IgD-negative memory B cell (primary cell): ENCODE data around the gene MRAS. TPM values are rescaled to one million over a fixed set of nuclear protein-coding genes. Genes with fewer than 3 reads are reported as not detected.
"Not testable (repeated sequence)": the region's sequence is repeated elsewhere in the genome, so short reads cannot be mapped to it uniquely, and the experiment has no call there.

ENCODE experiments used
- H3K27ac Mint-ChIP-seq, 3 donors: one replicate each; pipeline ENCODE4 v1.8.0; 2020 to 2022; ENCODE audit warnings: mild to moderate bottlenecking in 3 of 3, mixed read lengths in 3 of 3, moderate library complexity in 1 of 3
- H3K27me3 Mint-ChIP-seq: one replicate; pipeline ENCODE4 v1.8.0; 2021; ENCODE audit warnings: mixed read lengths
- H3K36me3 Mint-ChIP-seq: one replicate; pipeline ENCODE4 v1.8.0; 2020; ENCODE audit warnings: mild to moderate bottlenecking, mixed read lengths
- H3K4me1 Mint-ChIP-seq, 3 donors: one replicate each; pipeline ENCODE4 v1.8.0; 2020 to 2022; ENCODE audit warnings: mixed read lengths in 3 of 3, mild to moderate bottlenecking in 1 of 3
- H3K4me3 Mint-ChIP-seq, 4 donors: one replicate each; pipeline ENCODE4 v1.8.0; 2020 to 2022; ENCODE audit warnings: mild to moderate bottlenecking in 4 of 4, mixed read lengths in 4 of 4, moderate library complexity in 3 of 4
- H3K9me3 Mint-ChIP-seq, 3 donors: one replicate each; pipeline ENCODE4 v1.8.0; 2020 to 2021; ENCODE audit warnings: mixed read lengths in 3 of 3, mild to moderate bottlenecking in 1 of 3
- polyA plus RNA-seq: library from polyadenylated mRNA; unstranded; fragments of 300-500 nt; fragmentation: Illumina TruSeq; gene quantifications from one replicate; pipeline ENCODE4 v1.2.3, GENCODE V29; 2021

Gene MRAS
- polyA plus RNA-seq, 1 donor from 2014 or later, result not detected

DNA sequence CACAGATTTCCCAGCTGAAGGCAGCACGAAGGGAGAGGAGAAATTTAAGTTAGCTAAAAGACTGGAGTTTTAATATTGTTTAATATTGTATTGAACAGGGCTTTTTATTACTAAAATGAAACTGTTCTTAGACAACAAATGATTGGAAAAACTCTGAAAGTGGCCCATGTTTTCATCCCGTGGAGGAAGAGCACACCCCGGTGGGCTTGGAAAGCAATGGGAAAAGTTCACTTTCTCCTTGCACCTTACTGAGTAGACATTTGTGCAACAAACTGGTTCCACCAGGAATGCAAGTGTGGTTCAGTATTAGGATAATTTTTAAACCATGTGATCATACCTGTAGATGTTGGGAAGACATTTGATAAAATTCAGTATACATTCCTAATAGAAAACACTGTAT, 77.8 kb downstream of the MRAS start:
- Mint-ChIP-seq H3K9me3 (peaks cover 0 to 6% (median 2%) of the 10 kb centered on the region in 3 donors), H3K36me3 (no peaks in the 10 kb centered on the region), H3K27ac (no peak overlapping the region), H3K4me3 (no peak overlapping the region), H3K27me3 (peaks cover 8% of the 10 kb centered on the region), H3K4me1 (no peaks in the 10 kb centered on the region)

DNA sequence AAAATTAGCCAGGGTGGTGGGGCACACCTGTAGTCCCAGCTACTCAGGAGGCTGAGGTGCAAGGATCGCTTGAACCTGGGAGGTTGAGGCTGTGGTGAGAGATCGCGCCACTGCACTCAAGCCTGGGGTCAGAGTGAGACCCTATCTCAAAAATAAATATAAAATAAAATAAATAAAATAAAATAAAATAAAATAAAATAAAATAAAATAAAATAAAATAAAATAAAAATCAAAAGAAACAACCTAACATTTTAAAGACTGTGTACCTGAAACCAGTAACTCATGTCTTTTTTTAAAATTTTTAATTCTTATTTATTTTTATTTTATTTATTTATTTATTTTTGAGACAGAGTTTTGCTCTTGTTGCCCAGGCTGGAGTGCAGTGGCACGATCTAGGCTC, 78.4 kb downstream of the MRAS start:
- H3K27me3 Mint-ChIP-seq, result peaks cover 13% of the 10 kb centered on the region
- not testable (repeated sequence) for H3K4me3 Mint-ChIP-seq, H3K9me3 Mint-ChIP-seq, H3K4me1 Mint-ChIP-seq, H3K36me3 Mint-ChIP-seq, H3K27ac Mint-ChIP-seq

DNA sequence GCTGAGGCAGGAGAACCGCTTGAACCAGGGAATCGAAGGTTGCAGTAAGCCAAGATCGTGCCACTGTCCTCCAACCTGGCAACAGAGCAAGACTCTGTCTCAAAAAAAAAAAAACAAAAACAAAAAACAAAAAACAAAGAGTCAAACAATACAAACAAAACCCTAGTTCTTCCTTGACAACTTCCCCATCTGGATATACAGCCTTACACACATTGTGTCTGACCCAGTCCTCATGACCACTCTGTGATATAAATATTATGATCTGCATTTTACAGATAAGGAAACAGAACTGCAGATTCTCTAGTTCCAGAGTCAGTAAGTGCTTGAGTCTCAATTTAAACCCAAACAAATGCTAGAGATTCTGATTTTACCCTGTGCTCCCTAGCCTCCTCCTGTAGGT, 81.3 kb downstream of the MRAS start:
- H3K4me3 Mint-ChIP-seq, result no peak overlapping the region
- no peaks in the 10 kb centered on the region for H3K36me3 Mint-ChIP-seq
- H3K9me3 Mint-ChIP-seq, result peaks cover 0 to 2% (median 0%) of the 10 kb centered on the region in 3 donors
- peaks cover 0 to 11% (median 0%) of the 10 kb centered on the region in 3 donors for H3K4me1 Mint-ChIP-seq
- no peak overlapping the region for H3K27ac Mint-ChIP-seq
- H3K27me3 Mint-ChIP-seq, result peaks cover 38% of the 10 kb centered on the region

- no peaks in the 10 kb centered on the region for H3K36me3 Mint-ChIP-seq
- peaks cover 0 to 2% (median 0%) of the 10 kb centered on the region in 3 donors for H3K9me3 Mint-ChIP-seq
- H3K4me3 Mint-ChIP-seq, result peak overlapping the region in 1 of 4 donors; percentile 22
- H3K27ac Mint-ChIP-seq, result no peak overlapping the region
- H3K4me1 Mint-ChIP-seq, result peaks cover 2 to 11% (median 4%) of the 10 kb centered on the region in 3 donors
- peaks cover 49% of the 10 kb centered on the region for H3K27me3 Mint-ChIP-seq
Measured at GRCh38 chr3:138432576-138433240, 84.3 kb downstream of the MRAS start.

DNA sequence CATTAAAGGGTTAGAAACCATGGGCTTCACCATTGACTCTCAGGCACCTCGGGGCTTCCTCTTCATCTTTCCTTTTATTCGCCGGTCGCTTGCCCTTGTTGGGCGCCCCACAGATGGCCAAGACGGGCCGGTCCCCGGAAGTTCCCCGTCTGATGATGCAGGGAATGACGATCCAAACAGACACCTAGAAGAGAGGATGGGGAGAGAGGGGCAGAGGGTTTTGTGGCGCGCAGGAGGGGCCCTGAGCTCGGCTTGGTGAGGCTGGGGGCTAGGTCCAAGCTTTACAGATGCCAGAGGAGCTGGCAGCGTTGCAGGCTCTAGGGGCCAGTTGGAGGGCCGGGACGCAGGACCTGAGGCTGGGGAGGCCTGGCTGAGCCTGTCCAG, 85.5 kb downstream of the MRAS start:
- H3K36me3 Mint-ChIP-seq, result no peaks in the 10 kb centered on the region

DNA sequence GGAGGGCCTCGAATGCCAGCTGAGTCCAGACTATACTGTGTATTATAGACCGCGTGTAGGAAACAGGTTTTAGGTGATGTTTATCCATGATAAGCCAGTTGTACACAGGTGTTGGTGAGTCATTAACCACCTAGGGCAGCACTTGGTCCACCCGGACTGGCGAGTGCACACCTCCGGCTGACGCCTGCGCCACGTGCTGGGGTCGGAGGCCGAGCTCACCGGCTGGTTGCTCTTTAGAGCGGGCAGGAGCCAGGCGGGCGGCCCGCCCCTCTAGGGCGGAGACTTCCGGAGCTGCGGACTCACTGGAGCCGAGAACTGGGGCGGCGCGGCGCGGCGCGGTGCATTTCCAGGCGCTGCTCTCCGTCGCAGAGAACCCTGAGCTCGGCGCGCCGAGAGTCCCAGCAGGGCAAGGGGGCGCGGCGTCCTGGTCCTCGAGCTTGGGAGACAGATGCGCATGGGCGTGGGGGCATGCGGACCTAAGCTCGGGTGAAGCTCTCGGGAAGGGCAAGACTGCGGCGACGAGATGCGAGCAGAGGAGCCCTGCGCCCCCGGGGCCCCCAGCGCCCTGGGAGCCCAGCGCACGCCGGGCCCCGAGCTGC, 86.0 kb downstream of the MRAS start, which contains the start of gene ESYT3:
TSS of gene ESYT3 (plus strand) at position 341 of the 599 bp plus-strand sequence. CDS start at position 524, 183 bp downstream.
- Mint-ChIP-seq H3K27ac (no peak within 1 kb of the TSS), H3K27me3 (peaks cover 56% of the 10 kb centered on the region), H3K36me3 (no peaks in the 10 kb centered on the region), H3K4me1 (peaks cover 2 to 11% (median 4%) of the 10 kb centered on the region in 3 donors), H3K4me3 (peak within 1 kb of the TSS in 3 of 4 donors; percentile 43 to 83 (median 60)), H3K9me3 (peaks cover 0 to 2% (median 0%) of the 10 kb centered on the region in 3 donors)

More for the DNA sequence above, 85.5 kb downstream of the MRAS start:
- H3K27ac Mint-ChIP-seq, result no peak overlapping the region
- peaks cover 0 to 2% (median 0%) of the 10 kb centered on the region in 3 donors for H3K9me3 Mint-ChIP-seq
- peak overlapping the region in 3 of 4 donors; percentile 30 to 83 (median 43) for H3K4me3 Mint-ChIP-seq
- H3K4me1 Mint-ChIP-seq, result peaks cover 2 to 11% (median 4%) of the 10 kb centered on the region in 3 donors
- H3K27me3 Mint-ChIP-seq, result peaks cover 53% of the 10 kb centered on the region

GRCh38 chr3:138434875-138435772, 86.7 kb downstream of the MRAS start:
- peaks cover 56% of the 10 kb centered on the region for H3K27me3 Mint-ChIP-seq
- H3K36me3 Mint-ChIP-seq, result no peaks in the 10 kb centered on the region
- peaks cover 0 to 2% (median 0%) of the 10 kb centered on the region in 3 donors for H3K9me3 Mint-ChIP-seq
- H3K4me3 Mint-ChIP-seq, result peak overlapping the region in 3 of 4 donors; percentile 13 to 67 (median 41)
- peaks cover 2 to 11% (median 4%) of the 10 kb centered on the region in 3 donors for H3K4me1 Mint-ChIP-seq
- no peak overlapping the region for H3K27ac Mint-ChIP-seq

GRCh38 chr3:138435840-138436239, 87.5 kb downstream of the MRAS start:
- Mint-ChIP-seq H3K4me1 (peaks cover 2 to 11% (median 4%) of the 10 kb centered on the region in 3 donors), H3K4me3 (peak overlapping the region; percentile 12 to 67 (median 30)), H3K27me3 (peaks cover 58% of the 10 kb centered on the region), H3K9me3 (peaks cover 0 to 2% (median 0%) of the 10 kb centered on the region in 3 donors), H3K36me3 (no peaks in the 10 kb centered on the region), H3K27ac (no peak overlapping the region)

GRCh38 chr3:138437281-138437680, 88.9 kb downstream of the MRAS start:
- Mint-ChIP-seq H3K9me3 (peaks cover 0 to 2% (median 0%) of the 10 kb centered on the region in 3 donors), H3K27ac (no peak overlapping the region), H3K27me3 (peaks cover 45% of the 10 kb centered on the region), H3K4me1 (peaks cover 2 to 11% (median 4%) of the 10 kb centered on the region in 3 donors), H3K4me3 (no peak overlapping the region), H3K36me3 (no peaks in the 10 kb centered on the region)

GRCh38 chr3:138438896-138439295, 90.5 kb downstream of the MRAS start:
- Mint-ChIP-seq H3K27ac (no peak overlapping the region), H3K27me3 (peaks cover 32% of the 10 kb centered on the region), H3K9me3 (no peaks in the 10 kb centered on the region), H3K4me3 (no peak overlapping the region), H3K36me3 (no peaks in the 10 kb centered on the region), H3K4me1 (peaks cover 2 to 4% (median 3%) of the 10 kb centered on the region in 3 donors)

GRCh38 chr3:138439646-138440045, 91.3 kb downstream of the MRAS start:
- Mint-ChIP-seq H3K4me3 (no peak overlapping the region), H3K27ac (no peak overlapping the region), H3K4me1 (peaks cover 0 to 4% (median 2%) of the 10 kb centered on the region in 3 donors), H3K9me3 (no peaks in the 10 kb centered on the region), H3K27me3 (peaks cover 25% of the 10 kb centered on the region), H3K36me3 (no peaks in the 10 kb centered on the region)

DNA sequence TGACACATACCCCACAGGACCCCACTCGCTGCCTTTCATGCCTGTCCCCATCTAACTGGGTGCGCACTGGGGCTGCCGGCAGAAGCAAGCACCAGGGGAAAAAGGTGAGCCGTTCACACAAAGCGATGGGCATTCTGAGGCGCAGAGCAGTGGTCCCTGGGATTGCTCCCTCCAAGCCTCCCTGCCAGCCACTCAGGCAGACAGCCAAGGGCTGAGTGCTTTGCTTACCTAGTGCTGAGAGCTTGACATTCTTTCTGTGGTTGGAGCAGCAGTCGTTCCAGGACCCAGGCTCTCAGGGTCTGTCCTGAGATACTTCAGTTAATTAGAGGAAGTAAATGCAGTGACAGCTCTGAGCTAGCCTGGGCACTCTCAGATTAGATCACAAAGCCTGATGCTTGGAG, 91.7 kb downstream of the MRAS start:
- peaks cover 0 to 4% (median 2%) of the 10 kb centered on the region in 3 donors for H3K4me1 Mint-ChIP-seq
- H3K36me3 Mint-ChIP-seq, result no peaks in the 10 kb centered on the region
- no peaks in the 10 kb centered on the region for H3K9me3 Mint-ChIP-seq
- no peak overlapping the region for H3K4me3 Mint-ChIP-seq
- H3K27ac Mint-ChIP-seq, result no peak overlapping the region
- peaks cover 23% of the 10 kb centered on the region for H3K27me3 Mint-ChIP-seq

DNA sequence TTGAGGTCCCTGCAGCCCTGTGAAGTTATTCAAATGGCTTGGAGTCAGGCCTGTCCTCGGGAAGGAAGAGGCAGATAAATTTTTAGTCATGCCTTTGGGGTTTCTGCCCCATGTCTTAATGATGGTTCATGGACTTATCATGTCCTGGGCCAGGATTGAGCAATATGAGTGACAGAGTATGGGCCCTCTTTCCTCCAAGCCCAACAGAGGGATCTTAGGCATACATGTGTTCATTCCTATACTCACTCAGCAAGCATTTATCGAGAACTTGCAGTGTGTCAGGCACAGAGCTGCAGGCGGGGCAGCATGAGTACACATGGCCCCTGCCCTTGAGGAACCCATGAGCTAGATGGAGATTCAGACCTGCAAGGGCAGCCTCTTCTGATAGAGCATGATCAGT, 92.2 kb downstream of the MRAS start:
- peaks cover 23% of the 10 kb centered on the region for H3K27me3 Mint-ChIP-seq
- H3K36me3 Mint-ChIP-seq, result no peaks in the 10 kb centered on the region
- no peak overlapping the region for H3K27ac Mint-ChIP-seq
- H3K4me1 Mint-ChIP-seq, result peaks cover 0 to 4% (median 2%) of the 10 kb centered on the region in 3 donors
- no peak overlapping the region for H3K4me3 Mint-ChIP-seq
- no peaks in the 10 kb centered on the region for H3K9me3 Mint-ChIP-seq

DNA sequence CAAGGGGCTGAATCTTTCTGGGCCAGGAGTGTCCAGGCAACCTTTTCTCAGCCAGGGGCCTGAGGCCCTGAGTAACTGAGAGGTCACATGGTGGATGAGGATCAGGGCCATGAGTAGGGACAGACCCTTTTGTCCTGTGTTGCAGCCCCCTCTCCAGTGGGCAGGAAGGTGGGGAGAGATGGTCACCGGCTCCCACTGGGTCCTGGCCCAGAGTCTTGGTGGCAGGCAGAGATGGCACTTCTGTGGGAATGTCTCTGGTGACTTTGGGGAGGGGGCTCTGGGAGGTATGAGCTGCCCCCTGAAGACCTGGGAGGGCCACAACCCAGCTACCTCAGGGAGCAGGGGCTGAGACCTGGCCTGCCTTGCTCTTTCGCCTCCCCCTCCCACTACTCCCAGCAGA, 92.9 kb downstream of the MRAS start:
- no peak overlapping the region for H3K4me3 Mint-ChIP-seq
- no peaks in the 10 kb centered on the region for H3K36me3 Mint-ChIP-seq

DNA sequence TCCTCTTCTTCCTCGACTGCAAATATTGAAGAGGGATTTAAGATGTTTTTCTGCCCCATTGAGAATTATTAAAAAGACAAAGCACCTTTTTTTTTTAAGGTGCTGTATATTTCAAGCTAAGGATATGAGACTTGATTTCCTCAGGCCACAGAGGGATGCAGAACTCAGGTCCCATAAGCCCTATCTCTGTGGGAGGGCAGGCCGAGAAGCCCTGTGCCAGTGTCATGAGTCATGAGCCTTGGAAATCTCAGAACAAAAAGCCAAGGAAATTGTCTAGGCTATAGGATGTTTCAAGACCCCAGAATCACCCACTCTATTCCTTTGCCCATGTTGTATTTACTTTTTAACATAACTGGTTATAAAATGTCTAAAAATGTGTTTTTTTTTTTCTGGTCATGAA, 93.4 kb downstream of the MRAS start:
- H3K27ac Mint-ChIP-seq, result no peak overlapping the region
- peaks cover 16% of the 10 kb centered on the region for H3K27me3 Mint-ChIP-seq
- no peak overlapping the region for H3K4me3 Mint-ChIP-seq
- no peaks in the 10 kb centered on the region for H3K9me3 Mint-ChIP-seq
- no peaks in the 10 kb centered on the region for H3K4me1 Mint-ChIP-seq
- no peaks in the 10 kb centered on the region for H3K36me3 Mint-ChIP-seq

More for the DNA sequence above, 92.9 kb downstream of the MRAS start:
- H3K27ac Mint-ChIP-seq, result peak overlapping the region in 1 of 3 donors; percentile 41
- H3K27me3 Mint-ChIP-seq, result peaks cover 21% of the 10 kb centered on the region
- H3K9me3 Mint-ChIP-seq, result no peaks in the 10 kb centered on the region
- peaks cover 0 to 2% (median 0%) of the 10 kb centered on the region in 3 donors for H3K4me1 Mint-ChIP-seq
